Suprapubic skin (tissue), 3 donors: ENCODE data around the gene ACO1.

Experiments
- EP300 ChIP-seq: sonication (generic); formaldehyde crosslinking; IDR thresholded peaks from one replicate; pipeline ENCODE4 v1.6.1; 2017; ENCODE audit warnings: antibody characterized with exemption
- POLR2A ChIP-seq, 2 donors: fragments of 450-650 bp; IDR thresholded peaks; one replicate each; pipeline ENCODE4 v1.6.1; 2017; ENCODE audit warnings: antibody characterized with exemption in 2 of 2, mild to moderate bottlenecking in 2 of 2, moderate library complexity in 2 of 2
- TF ChIP-seq, protein P1 (sequence below), 2 donors: fragments of 200-600 bp in 1 of 2; fragments of 450-650 bp in 1 of 2; sonication (generic) in 1 of 2; IDR thresholded peaks; one replicate each; pipeline ENCODE4 v1.5.1; 2016 to 2019; ENCODE audit warnings: antibody characterized with exemption in 2 of 2, mild to moderate bottlenecking in 1 of 2, moderate library complexity in 1 of 2

DNA sequence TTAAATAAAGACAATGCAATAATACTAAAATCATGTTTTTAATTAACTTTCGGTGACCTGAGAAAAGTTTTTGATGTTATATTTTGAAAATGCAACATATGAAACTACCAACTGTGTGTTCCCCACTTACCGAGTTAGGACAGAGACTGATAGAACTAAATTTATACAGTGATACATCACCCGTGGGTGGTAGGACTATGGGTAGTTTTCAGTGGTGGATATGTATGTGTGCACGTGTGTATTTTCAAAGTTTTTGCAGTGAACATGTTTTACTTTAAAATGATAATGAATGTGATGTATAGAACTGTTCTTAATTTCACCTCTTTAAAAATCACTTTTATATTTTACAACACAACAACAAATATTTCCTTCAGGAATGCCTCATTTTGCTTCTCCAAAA is 25.0 kb upstream of the ACO1 start:
- TF ChIP-seq POLR2A (IDR thresholded peaks at IDR 0.05) = no peak
- TF ChIP-seq, protein P1, sequence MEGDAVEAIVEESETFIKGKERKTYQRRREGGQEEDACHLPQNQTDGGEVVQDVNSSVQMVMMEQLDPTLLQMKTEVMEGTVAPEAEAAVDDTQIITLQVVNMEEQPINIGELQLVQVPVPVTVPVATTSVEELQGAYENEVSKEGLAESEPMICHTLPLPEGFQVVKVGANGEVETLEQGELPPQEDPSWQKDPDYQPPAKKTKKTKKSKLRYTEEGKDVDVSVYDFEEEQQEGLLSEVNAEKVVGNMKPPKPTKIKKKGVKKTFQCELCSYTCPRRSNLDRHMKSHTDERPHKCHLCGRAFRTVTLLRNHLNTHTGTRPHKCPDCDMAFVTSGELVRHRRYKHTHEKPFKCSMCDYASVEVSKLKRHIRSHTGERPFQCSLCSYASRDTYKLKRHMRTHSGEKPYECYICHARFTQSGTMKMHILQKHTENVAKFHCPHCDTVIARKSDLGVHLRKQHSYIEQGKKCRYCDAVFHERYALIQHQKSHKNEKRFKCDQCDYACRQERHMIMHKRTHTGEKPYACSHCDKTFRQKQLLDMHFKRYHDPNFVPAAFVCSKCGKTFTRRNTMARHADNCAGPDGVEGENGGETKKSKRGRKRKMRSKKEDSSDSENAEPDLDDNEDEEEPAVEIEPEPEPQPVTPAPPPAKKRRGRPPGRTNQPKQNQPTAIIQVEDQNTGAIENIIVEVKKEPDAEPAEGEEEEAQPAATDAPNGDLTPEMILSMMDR (IDR thresholded peaks at IDR 0.05) = no peak
- TF ChIP-seq EP300 = no peak
